DMS153 treated with DMSO at 0.1 percent for 48 hours (cell line): Measurements from ENCODE around the gene RFTN2.
A peak's percentile ranks its signal among the peaks of the same experiment; 100 is the strongest.
"Not testable (repeated sequence)": the region's sequence is repeated elsewhere in the genome, so short reads cannot be mapped to it uniquely, and the experiment has no call there.

Experiments used
- DNase-seq: peaks from one replicate; lab custom pipeline; 2025; ENCODE audit not compliant: unreplicated experiment; lab: John Stamatoyannopoulos, UW

Gene RFTN2

GRCh38 chr2:197606180-197606579 is 69.2 kb downstream of the RFTN2 start:
- no peak for DNase-seq

- DNase-seq = no peak
Measured at GRCh38 chr2:197604117-197604860, 71.1 kb downstream of the RFTN2 start.

GRCh38 chr2:197601726-197602125 is 73.7 kb downstream of the RFTN2 start:
- no peak for DNase-seq

DNA sequence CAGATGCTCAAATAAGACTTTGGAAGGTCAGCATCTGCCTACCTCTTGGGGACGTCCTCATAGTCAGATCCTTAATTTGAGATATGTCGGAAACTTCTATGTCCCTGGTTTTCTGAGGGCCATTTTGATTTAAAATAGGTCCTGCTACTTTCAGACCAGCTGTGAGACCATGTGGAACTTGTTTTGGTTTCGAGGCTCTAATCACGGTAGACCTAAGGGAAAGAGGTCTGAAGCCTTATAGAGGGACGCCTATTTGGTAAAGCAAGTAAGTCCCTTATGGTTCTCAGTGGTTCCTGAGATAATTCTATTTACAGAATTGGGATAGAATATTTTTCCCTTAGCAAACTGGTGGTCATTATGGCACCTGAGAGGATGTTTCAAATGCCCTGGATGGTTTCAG is 75.1 kb downstream of the RFTN2 start:
- DNase-seq = no peak

DNA sequence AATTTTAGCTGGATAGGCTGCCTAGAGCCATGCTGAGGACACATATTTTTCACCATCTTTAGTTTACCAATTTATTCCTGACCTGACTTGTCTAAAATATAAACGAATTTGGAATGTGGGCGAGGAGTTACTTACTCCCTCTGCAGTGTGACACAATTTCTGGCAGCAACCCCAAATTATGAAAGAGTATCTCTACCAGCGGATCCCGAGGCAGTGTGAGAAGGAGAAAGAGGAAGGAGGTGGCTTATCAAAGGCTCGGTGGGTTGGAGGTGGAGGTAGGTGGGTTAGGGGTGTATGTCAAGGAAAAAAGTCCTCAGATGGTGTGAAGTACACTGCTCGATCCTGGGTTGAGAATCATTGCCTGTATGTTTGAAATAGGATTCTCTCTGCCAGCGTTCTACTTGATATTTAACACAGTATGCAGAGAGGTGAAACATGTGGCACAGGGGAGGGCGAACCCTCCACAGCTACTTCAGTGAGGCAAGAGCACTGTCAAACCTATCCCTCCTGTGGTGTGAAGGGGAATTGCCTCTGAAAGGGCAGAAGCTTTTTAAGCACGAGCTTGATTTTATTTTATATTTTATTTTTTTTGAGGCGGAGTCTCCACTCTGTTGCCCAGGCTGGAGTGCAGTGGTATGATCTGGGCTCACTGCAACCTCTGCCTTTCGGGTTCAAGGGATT is 76.0 kb downstream of the RFTN2 start:
- DNase-seq = no peak

GRCh38 chr2:197598450-197598849 is 76.9 kb downstream of the RFTN2 start:
- DNase-seq = no peak

GRCh38 chr2:197597166-197597565 is 78.2 kb downstream of the RFTN2 start:
- DNase-seq = no peak

- no peak for DNase-seq
Measured at GRCh38 chr2:197596766-197597165, 78.6 kb downstream of the RFTN2 start.

DNA sequence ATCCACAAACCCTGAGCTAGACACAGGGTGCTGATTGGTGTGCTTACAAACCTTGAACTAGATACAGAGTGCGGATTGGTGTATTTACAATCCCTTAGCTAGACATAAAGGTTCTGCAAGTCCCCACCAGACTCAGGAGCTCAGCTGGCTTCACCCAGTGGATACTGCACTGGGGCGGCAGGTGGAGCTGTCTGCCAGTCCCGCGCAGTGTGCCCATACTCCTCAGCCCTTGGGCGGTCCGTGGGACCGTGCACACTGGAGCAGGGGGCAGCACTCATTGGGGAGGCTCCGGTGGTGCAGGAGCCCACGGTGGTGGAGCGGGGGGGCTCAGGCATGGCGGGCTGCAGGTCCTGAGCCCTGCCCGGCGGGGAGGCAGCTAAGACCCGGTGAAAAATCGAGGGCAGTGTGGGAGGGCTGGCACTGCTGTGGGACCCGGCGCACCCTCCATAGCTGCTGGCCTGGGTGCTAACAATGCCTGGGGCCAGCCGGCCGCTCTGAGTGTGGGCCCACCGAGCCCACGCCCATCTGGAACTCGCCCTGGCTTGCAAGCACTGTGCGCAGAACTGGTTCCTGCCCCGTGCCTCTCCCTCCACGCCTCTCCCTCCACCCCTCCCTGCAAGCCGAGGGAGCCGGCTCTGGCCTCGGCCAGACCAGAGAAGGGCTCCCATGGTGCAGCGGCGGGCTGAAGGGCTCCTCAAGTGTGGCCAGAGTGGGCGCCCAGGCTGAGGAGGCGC is 83.9 kb downstream of the RFTN2 start:
- DNase-seq = no peak

- not testable (repeated sequence) for DNase-seq
Measured at GRCh38 chr2:197587255-197587654, 88.1 kb downstream of the RFTN2 start.

DNA sequence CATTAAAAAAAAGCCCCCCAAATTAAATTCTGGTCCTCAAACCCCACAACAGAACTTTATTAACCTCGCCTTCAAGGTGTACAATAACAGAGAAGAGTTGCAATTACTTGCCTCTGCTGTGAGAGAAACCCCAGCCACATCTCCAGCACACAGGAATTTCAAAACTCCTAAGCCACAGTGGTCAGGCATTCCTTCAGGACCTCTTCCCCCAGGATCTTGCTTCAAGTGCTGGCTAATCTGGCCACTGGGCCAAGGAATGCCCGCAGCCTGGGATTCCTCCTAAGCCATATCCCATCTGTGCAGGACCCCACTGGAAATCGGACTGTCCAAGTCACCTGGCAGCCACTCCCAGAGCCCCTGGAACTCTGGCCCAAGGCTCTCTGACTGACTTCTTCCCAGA is 95.2 kb downstream of the RFTN2 start:
- DNase-seq = not testable (repeated sequence)

DNA sequence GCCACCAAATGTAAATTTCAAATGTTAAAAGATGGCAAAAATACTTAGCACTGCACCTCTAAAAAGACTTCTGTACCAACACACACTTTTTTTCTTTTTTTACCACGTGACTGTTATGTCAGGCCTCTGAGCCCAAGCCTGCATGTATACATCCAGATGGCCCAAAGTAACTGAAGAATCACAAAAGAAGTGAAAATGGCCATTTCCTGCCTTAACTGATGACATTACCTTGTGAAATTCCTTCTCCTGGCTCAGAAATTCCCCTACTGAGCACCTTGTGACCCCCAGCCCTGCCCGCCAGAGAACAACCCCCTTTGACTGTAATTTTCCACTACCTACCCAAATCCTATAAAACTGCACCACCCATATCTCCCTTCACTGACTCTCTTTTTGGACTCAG is 97.1 kb downstream of the RFTN2 start:
- not testable (repeated sequence) for DNase-seq

DNA sequence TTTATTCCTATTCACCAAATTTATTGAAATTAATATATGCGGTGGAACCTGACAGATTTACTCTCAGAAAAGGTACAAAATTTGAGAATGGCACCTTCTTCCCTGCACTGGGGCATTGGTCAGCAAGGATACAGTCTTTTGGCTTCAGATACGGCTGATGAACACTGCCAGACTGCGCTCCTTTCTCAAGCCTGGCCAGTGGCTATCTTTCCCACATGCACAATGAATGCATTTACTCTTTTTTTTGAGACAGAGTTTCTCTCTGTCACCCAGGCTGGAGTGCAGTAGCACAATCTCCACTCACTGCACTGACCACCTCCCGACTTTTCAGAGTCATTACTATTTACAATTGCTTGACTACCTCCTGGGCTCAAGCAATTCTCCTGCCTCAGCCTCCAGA is 97.9 kb downstream of the RFTN2 start:
- no peak for DNase-seq

DNA sequence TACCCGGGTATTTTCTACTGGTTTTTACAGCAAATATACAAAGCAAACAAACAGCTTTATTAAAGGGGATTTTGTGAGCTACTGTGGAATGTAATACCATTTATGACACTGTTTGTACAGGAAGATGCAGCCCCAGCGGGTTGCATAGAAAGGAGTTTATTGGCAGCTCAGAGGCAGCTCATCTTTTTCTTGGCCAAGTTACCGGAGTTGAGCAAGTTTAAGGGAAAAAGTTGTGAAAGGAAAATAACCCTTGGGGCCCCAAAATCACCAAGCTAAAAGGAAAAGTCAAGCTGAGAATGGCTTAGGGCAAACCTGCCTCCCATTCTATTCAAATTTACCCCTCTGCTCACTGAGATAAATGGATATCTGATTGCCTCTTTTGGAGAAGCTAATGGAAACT is 98.8 kb downstream of the RFTN2 start:
- DNase-seq = no peak

GRCh38 chr2:197575987-197576386 is 99.4 kb downstream of the RFTN2 start:
- DNase-seq = no peak

GRCh38 chr2:197573608-197574007 is 101.8 kb downstream of the RFTN2 start:
- DNase-seq = no peak

DNA sequence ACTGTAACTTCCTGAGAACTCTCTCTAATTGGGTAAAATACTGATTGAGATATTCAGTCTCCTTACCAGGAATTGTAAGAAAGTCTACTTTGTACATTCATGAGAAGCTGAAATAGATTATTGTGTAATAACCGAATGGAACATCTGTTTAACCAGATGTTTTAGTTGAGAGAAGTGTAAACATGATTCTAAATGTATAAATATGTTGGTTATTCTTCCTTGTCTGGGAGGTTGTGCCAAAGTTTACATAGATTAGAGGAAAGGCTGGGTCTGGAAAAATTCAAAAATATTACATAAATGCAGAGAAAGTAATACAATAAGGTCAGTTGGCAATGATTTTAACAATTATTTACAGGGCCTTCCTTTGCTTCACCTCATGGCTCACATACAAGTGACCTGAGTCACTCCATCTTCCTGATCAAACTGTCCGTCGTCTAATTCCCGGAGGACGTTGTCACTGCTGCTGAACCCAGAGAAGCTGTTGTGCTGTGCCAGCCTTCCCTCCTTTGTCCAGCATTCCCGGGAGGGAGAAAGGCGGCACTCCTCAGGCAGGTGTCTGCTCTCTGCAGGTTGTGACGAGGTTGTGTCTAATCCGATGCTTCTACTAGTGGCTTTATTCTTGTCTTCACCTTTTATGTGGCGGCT is 103.6 kb downstream of the RFTN2 start:
- DNase-seq = peak; percentile 21

DNA sequence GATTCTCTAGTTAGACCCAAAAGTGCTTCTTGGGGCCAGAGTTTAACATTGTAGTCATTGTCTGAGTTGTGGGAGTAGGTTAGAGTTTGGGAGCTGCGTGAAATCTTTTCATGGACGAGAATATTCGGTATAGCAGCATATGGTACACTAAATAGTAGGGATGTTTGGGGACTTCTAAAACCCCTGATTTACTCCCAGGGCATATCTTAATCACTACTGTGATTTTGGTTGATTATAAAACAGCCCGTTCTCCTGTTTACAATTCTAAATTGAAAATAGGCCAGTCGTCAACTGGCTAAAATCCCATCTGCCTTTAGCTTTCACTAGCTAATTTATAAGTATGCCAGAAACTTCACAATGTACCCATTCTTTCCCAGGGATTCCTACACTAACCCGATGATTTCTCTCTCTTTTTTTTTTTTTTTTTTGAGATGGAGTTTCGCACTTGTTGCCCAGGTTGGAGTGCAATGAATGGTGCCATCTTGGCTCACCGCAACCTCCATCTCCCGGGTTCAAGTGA is 115.2 kb downstream of the RFTN2 start:
- no peak for DNase-seq

DNA sequence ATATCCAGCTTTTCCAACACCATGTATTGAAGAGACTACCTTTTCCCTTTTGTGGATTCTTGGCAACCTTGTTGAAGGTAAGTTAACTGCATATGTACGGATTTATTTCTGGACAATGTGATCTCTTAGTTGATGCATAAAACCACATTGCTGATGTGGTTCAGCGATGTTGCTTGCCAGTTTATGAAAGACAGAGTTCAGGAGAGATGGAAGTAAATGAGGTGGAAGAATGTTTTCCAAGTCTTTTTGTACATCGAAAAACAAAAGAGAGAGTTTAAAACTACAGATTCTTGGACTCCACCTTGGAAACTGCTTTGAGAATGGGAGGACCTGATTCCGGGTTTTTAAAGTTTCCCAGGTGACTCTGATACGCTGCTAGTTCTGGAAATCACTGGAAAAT is 115.7 kb downstream of the RFTN2 start:
- no peak for DNase-seq

- DNase-seq = no peak
Measured at GRCh38 chr2:197558393-197558792, 117.0 kb downstream of the RFTN2 start.

DNA sequence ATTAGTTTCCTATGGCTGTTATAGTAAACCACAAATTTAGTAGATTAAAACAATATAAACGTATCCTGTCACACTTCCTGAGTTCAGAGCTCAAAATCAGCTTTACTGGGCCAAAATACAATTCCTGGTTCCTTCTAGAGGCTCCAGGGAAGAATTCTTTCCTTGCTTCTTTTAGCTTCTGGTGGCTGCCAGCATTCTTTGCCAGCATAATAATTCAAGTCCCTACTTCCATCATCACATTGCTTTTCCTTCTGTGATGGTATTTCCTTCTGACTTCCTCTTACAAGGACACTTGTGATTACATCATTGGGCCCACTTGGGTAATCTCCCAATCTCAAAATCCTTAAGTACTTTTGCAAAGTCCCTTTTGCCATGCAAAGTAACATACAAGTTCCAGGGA is 118.9 kb downstream of the RFTN2 start:
- DNase-seq = no peak
